ENCODE measurements around the gene MSI2. TPM values are rescaled to one million over a fixed set of nuclear protein-coding genes. Genes with fewer than 3 reads are reported as not detected.

Gene MSI2
- total RNA-seq, 1 donor from 2014 or later = 67.9 TPM

DNA sequence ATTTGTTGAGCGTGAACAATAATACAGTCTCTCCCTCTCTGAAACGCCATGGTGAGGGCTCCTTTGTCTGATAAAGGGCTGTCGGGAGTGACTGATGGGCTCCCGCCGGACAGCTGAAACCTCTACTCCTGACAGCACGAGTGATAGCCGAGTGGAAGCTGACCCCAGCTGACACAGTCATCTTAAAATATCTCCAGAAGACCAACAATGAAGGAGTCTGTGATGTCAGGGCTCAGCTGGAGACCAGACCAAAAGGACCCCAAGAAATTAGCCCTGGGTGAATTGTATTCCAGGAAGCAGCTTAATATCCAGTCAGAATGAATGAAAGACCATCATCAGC, 466.4 kb downstream of the MSI2 start:
- H4K20me1 ChIP-seq (ENCODE audit: insufficient read depth, low read length) = no peaks in the 10 kb centered on the region
- H3K79me2 ChIP-seq (ENCODE audit: insufficient read depth, low read length) = no peaks in the 10 kb centered on the region
- no peak overlapping the region for H3K4me3 Mint-ChIP-seq (ENCODE audit: unreplicated experiment)
- DNase-seq (ENCODE audit: low read depth) (no peak), FAIRE-seq (no peak)
- H2AFZ ChIP-seq (ENCODE audit: low read depth, low read length) = no peak overlapping the region
- H3K27me3 Mint-ChIP-seq (ENCODE audit: low read depth, unreplicated experiment) = peaks cover 24% of the 10 kb centered on the region
- no peaks in the 10 kb centered on the region for H3K4me1 ChIP-seq (ENCODE audit: insufficient read depth, low read length)
- no peaks in the 10 kb centered on the region for H3K9me3 ChIP-seq (ENCODE audit: insufficient read depth, low read depth, low read length)
- H3K4me3 ChIP-seq (ENCODE audit: insufficient read depth, low read depth, low read length) = no peak overlapping the region
- H3K27me3 ChIP-seq (ENCODE audit: insufficient read depth, low read length) = peaks cover 8% of the 10 kb centered on the region
- no peak overlapping the region for H3K27ac ChIP-seq (ENCODE audit: low read depth, low read length)
- no peak overlapping the region for H3K4me2 ChIP-seq (ENCODE audit: low read length)
- peaks cover 22% of the 10 kb centered on the region for H3K4me1 Mint-ChIP-seq (ENCODE audit: low read depth, unreplicated experiment)
- no peaks in the 10 kb centered on the region for H3K9me3 Mint-ChIP-seq (ENCODE audit: unreplicated experiment)
- no peak overlapping the region for H3K9ac ChIP-seq (ENCODE audit: low read length)
- TF ChIP-seq EZH2 (IDR thresholded peaks at IDR 0.05; ENCODE audit: insufficient read depth, low read length) = no peak
- TF ChIP-seq, protein P1, sequence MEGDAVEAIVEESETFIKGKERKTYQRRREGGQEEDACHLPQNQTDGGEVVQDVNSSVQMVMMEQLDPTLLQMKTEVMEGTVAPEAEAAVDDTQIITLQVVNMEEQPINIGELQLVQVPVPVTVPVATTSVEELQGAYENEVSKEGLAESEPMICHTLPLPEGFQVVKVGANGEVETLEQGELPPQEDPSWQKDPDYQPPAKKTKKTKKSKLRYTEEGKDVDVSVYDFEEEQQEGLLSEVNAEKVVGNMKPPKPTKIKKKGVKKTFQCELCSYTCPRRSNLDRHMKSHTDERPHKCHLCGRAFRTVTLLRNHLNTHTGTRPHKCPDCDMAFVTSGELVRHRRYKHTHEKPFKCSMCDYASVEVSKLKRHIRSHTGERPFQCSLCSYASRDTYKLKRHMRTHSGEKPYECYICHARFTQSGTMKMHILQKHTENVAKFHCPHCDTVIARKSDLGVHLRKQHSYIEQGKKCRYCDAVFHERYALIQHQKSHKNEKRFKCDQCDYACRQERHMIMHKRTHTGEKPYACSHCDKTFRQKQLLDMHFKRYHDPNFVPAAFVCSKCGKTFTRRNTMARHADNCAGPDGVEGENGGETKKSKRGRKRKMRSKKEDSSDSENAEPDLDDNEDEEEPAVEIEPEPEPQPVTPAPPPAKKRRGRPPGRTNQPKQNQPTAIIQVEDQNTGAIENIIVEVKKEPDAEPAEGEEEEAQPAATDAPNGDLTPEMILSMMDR (IDR thresholded peaks at IDR 0.05; ENCODE audit: insufficient read depth, low read depth, low read length) = no peak
- no peaks in the 10 kb centered on the region for H3K36me3 Mint-ChIP-seq (ENCODE audit: low read depth, unreplicated experiment)
- H3K36me3 ChIP-seq (ENCODE audit: insufficient read depth, low read length) = no peaks in the 10 kb centered on the region
- H3K27ac Mint-ChIP-seq (ENCODE audit: unreplicated experiment) = no peak overlapping the region

DNA sequence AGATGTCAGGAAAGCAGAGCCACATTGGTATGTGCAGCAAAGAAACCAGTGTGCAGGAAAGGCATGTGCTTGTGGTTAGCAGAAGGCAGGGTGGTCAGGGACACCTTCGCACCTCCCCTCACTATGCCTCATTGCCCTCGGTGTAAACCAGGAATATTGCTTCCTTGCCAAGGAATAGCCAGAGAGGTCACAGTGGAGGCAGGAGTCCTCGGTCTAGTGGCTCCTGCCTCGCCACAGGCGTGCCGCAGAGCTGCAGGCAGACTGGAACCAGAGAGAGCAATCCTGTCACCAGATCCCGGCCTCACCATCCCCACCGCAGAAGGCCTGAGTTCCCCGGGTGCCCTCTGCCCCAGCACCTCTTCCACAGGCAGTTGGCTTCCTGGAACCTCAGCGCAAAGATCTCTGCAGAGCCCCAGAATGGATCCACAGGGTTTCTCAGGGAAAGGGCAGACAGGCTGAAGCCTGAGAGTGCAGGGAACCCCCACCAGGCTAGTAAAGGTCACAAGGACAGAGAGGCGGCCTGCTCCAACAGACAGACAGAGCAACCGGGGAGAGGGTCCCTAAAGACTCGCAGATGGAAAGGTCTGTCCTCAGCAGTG, 467.2 kb downstream of the MSI2 start:
- Mint-ChIP-seq H3K4me1 (ENCODE audit: low read depth, unreplicated experiment) (peaks cover 22% of the 10 kb centered on the region), H3K27me3 (ENCODE audit: low read depth, unreplicated experiment) (peaks cover 31% of the 10 kb centered on the region), H3K9me3 (ENCODE audit: unreplicated experiment) (no peaks in the 10 kb centered on the region), H3K4me3 (ENCODE audit: unreplicated experiment) (no peak overlapping the region), H3K27ac (ENCODE audit: unreplicated experiment) (peak overlapping the region; percentile 34), H3K36me3 (ENCODE audit: low read depth, unreplicated experiment) (no peaks in the 10 kb centered on the region)
- Histone ChIP-seq H2AFZ (ENCODE audit: low read depth, low read length) (no peak overlapping the region), H3K27ac (ENCODE audit: low read depth, low read length) (no peak overlapping the region), H3K27me3 (ENCODE audit: insufficient read depth, low read length) (peaks cover 8% of the 10 kb centered on the region), H3K4me1 (ENCODE audit: insufficient read depth, low read length) (no peaks in the 10 kb centered on the region), H3K9me3 (ENCODE audit: insufficient read depth, low read depth, low read length) (no peaks in the 10 kb centered on the region), H3K79me2 (ENCODE audit: insufficient read depth, low read length) (no peaks in the 10 kb centered on the region), H4K20me1 (ENCODE audit: insufficient read depth, low read length) (no peaks in the 10 kb centered on the region), H3K9ac (ENCODE audit: low read length) (no peak overlapping the region), H3K4me2 (ENCODE audit: low read length) (no peak overlapping the region), H3K4me3 (ENCODE audit: insufficient read depth, low read depth, low read length) (no peak overlapping the region), H3K36me3 (ENCODE audit: insufficient read depth, low read length) (no peaks in the 10 kb centered on the region)
- FAIRE-seq (no peak), DNase-seq (ENCODE audit: low read depth) (peak; percentile 52)
- TF ChIP-seq, protein P1 (IDR thresholded peaks at IDR 0.05; ENCODE audit: insufficient read depth, low read depth, low read length) = no peak
- no peak for TF ChIP-seq EZH2 (IDR thresholded peaks at IDR 0.05; ENCODE audit: insufficient read depth, low read length)

DNA sequence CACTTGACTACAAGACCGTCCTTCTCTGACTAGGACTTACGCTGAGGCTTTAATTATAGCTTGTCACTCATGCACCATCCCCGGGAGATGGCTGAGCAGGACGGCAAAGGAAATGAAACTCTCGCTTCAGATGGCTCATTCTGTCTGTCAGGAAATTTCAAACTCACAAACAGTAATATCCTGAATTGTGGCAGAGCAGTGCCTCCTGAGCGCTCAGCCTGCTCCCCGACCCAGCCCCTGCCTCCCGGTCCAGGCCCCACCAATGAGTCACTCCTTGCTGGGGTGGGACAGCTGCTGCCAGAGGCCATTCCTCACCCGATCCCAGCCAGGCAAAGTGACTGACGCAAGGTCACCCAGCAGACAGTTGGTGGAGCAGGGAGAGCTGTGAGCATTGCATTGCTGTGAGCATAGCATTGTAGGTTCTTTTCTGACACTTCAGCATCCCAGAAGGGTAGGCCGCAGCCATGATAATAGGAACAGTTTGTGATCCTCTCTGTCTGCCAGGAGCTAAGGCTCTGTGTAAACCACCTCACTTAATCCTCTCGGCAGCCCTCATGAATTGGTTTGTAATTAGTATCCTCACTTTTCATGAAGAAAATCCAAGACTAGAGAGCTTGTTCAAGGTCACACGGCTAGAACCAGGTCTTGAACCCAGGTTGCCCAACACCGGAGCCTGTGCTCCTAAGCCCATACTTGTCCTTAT, 467.9 kb downstream of the MSI2 start:
- no peaks in the 10 kb centered on the region for H4K20me1 ChIP-seq (ENCODE audit: insufficient read depth, low read length)
- H3K27me3 Mint-ChIP-seq (ENCODE audit: low read depth, unreplicated experiment) = peaks cover 31% of the 10 kb centered on the region
- FAIRE-seq (no peak), DNase-seq (ENCODE audit: low read depth) (peak; percentile 16)
- no peak overlapping the region for H3K4me3 ChIP-seq (ENCODE audit: insufficient read depth, low read depth, low read length)
- H3K4me3 Mint-ChIP-seq (ENCODE audit: unreplicated experiment) = no peak overlapping the region
- no peaks in the 10 kb centered on the region for H3K9me3 Mint-ChIP-seq (ENCODE audit: unreplicated experiment)
- H2AFZ ChIP-seq (ENCODE audit: low read depth, low read length) = no peak overlapping the region
- H3K36me3 Mint-ChIP-seq (ENCODE audit: low read depth, unreplicated experiment) = no peaks in the 10 kb centered on the region
- peak overlapping the region; percentile 72 for H3K27ac Mint-ChIP-seq (ENCODE audit: unreplicated experiment)
- no peaks in the 10 kb centered on the region for H3K79me2 ChIP-seq (ENCODE audit: insufficient read depth, low read length)
- peaks cover 3% of the 10 kb centered on the region for H3K27me3 ChIP-seq (ENCODE audit: insufficient read depth, low read length)
- no peak for TF ChIP-seq EZH2 (IDR thresholded peaks at IDR 0.05; ENCODE audit: insufficient read depth, low read length)
- TF ChIP-seq, protein P1 (IDR thresholded peaks at IDR 0.05; ENCODE audit: insufficient read depth, low read depth, low read length) = no peak
- no peak overlapping the region for H3K9ac ChIP-seq (ENCODE audit: low read length)
- no peaks in the 10 kb centered on the region for H3K9me3 ChIP-seq (ENCODE audit: insufficient read depth, low read depth, low read length)
- H3K27ac ChIP-seq (ENCODE audit: low read depth, low read length) = no peak overlapping the region
- no peaks in the 10 kb centered on the region for H3K36me3 ChIP-seq (ENCODE audit: insufficient read depth, low read length)
- peaks cover 22% of the 10 kb centered on the region for H3K4me1 Mint-ChIP-seq (ENCODE audit: low read depth, unreplicated experiment)
- no peak overlapping the region for H3K4me2 ChIP-seq (ENCODE audit: low read length)
- H3K4me1 ChIP-seq (ENCODE audit: insufficient read depth, low read length) = no peaks in the 10 kb centered on the region
